Small intestine (tissue), 7 donors: ENCODE measurements around the gene RBM23. TPM values are rescaled to one million over a fixed set of nuclear protein-coding genes. Genes with fewer than 3 reads are reported as not detected.

Experiments
- DNase-seq, 2 donors: peaks; one replicate each; pipeline versions ENCODE4 v3.0.0 to v3.0.0-alpha.2; 2013
- FAIRE-seq: peaks from 2 replicates; lab custom pipeline; 2012; peaks lifted over from hg19 to GRCh38; lab: Jason Lieb, UNC
- H3K27ac ChIP-seq, 3 donors: one replicate each; pipeline ENCODE4 v1.5.1; 2013; ENCODE audit warnings: low read length in 2 of 3, mild to moderate bottlenecking in 2 of 3, control low read depth in 1 of 3, inconsistent platforms in 1 of 3, low read depth in 1 of 3, moderate library complexity in 1 of 3
- H3K27me3 ChIP-seq, 3 donors: one replicate each; pipeline ENCODE4 v1.6.1; 2013; ENCODE audit warnings: low read length in 3 of 3, inconsistent platforms in 1 of 3; ENCODE audit not compliant: control insufficient read depth in 3 of 3, insufficient read depth in 3 of 3
- H3K36me3 ChIP-seq, 3 donors: one replicate each; pipeline ENCODE4 v1.6.1; 2013; ENCODE audit warnings: low read length in 3 of 3, inconsistent platforms in 1 of 3, low read depth in 1 of 3, mild to moderate bottlenecking in 1 of 3, moderate library complexity in 1 of 3; ENCODE audit not compliant: control insufficient read depth in 3 of 3, insufficient read depth in 2 of 3
- H3K4me1 ChIP-seq, 3 donors: one replicate each; pipeline ENCODE4 v1.6.1; 2013; ENCODE audit warnings: low read length in 2 of 3, inconsistent platforms in 1 of 3, low read depth in 1 of 3, mild to moderate bottlenecking in 1 of 3, moderate library complexity in 1 of 3; ENCODE audit not compliant: control insufficient read depth in 3 of 3, insufficient read depth in 2 of 3
- H3K4me3 ChIP-seq, 3 donors: one replicate each; pipeline ENCODE4 v1.5.1; 2013; ENCODE audit warnings: low read length in 3 of 3, control low read depth in 1 of 3, inconsistent platforms in 1 of 3, low read depth in 1 of 3, mild to moderate bottlenecking in 1 of 3, moderate library complexity in 1 of 3
- H3K9me3 ChIP-seq, 2 donors: one replicate each; pipeline ENCODE4 v1.6.1; 2013; ENCODE audit warnings: low read depth in 1 of 2, low read length in 1 of 2; ENCODE audit not compliant: control insufficient read depth in 2 of 2, insufficient read depth in 1 of 2
- WGBS, 3 donors: extraction: QIAGEN DNeasy Blood & Tissue Kit; methylation state at CpG; one replicate each; pipeline ENCODE4 v1.1.7; 2013; 5-methylcytosine and 5-hydroxymethylcytosine counted together
- polyA plus RNA-seq, 4 donors: library from polyadenylated mRNA; stranded (reverse) in 3 of 4; unstranded in 1 of 4; fragments of 200-250 nt in 3 of 4; fragments of 120-200 nt in 1 of 4; gene quantifications; one replicate each; pipeline versions ENCODE4 v1.2.1 to v1.2.3, GENCODE V29; 2013
- donor health status: healthy with polysubstance abuse.
- donor health status: control.
- donor health status: control.
- donor health status: Bipolar disorder and iron deficiency.
- donor health status: healthy.

Gene RBM23
- polyA plus RNA-seq, 4 donors = 35.8 to 77.8 (median 39.1) TPM

- peaks cover 12 to 35% (median 15%) of the 10 kb centered on the region in 3 donors for H3K36me3 ChIP-seq
- DNase-seq (no peak), FAIRE-seq (no peak)
- H3K4me3 ChIP-seq = no peak overlapping the region
- H3K27ac ChIP-seq = peak overlapping the region in 1 of 3 donors; percentile 14
- 69 to 80% (median 77%) methylated on average over 8 of the region's 8 CpGs for WGBS, 3 donors
- H3K4me1 ChIP-seq = peaks cover 0 to 7% (median 3%) of the 10 kb centered on the region in 3 donors
- H3K27me3 ChIP-seq = no peaks in the 10 kb centered on the region
- H3K9me3 ChIP-seq = no peaks in the 10 kb centered on the region
These were observed 20.5 kb downstream of the RBM23 start for GRCh38 chr14:22898302-22899090.

- Histone ChIP-seq H3K4me3 (no peak overlapping the region), H3K9me3 (no peaks in the 10 kb centered on the region), H3K27me3 (no peaks in the 10 kb centered on the region), H3K36me3 (peaks cover 8 to 25% (median 12%) of the 10 kb centered on the region in 3 donors), H3K27ac (peak overlapping the region in 1 of 3 donors; percentile 7), H3K4me1 (peaks cover 0 to 7% (median 3%) of the 10 kb centered on the region in 3 donors)
- 93 to 95% (median 93%) methylated on average over 1 of the region's 1 CpG for WGBS, 3 donors
- FAIRE-seq (no peak), DNase-seq (peak in 1 of 2 donors; percentile 30)
These were observed 21.6 kb downstream of the RBM23 start for GRCh38 chr14:22897357-22897756.

- Histone ChIP-seq H3K36me3 (peaks cover 6 to 20% (median 8%) of the 10 kb centered on the region in 3 donors), H3K27me3 (no peaks in the 10 kb centered on the region), H3K4me3 (no peak overlapping the region), H3K27ac (peak overlapping the region in 1 of 3 donors; percentile 13), H3K9me3 (no peaks in the 10 kb centered on the region), H3K4me1 (peaks cover 0 to 7% (median 3%) of the 10 kb centered on the region in 3 donors)
- FAIRE-seq = no peak
- 79 to 80% (median 80%) methylated on average over 3 of the region's 3 CpGs for WGBS, 3 donors
- no peak for DNase-seq
These were observed 22.2 kb downstream of the RBM23 start for GRCh38 chr14:22896760-22897159.

GRCh38 chr14:22896356-22896755 lies 22.6 kb downstream of the RBM23 start:
- DNase-seq = no peak
- Histone ChIP-seq H3K9me3 (no peaks in the 10 kb centered on the region), H3K4me3 (no peak overlapping the region), H3K27ac (no peak overlapping the region), H3K36me3 (peaks cover 2 to 16% (median 5%) of the 10 kb centered on the region in 3 donors), H3K27me3 (no peaks in the 10 kb centered on the region), H3K4me1 (peaks cover 0 to 7% (median 3%) of the 10 kb centered on the region in 3 donors)
- WGBS, 3 donors = 61 to 74% (median 67%) methylated on average over 5 of the region's 5 CpGs
- no peak for FAIRE-seq

GRCh38 chr14:22895402-22895801 lies 23.5 kb downstream of the RBM23 start:
- H3K4me1 ChIP-seq = peaks cover 0 to 7% (median 3%) of the 10 kb centered on the region in 3 donors
- H3K36me3 ChIP-seq = peaks cover 0 to 9% (median 0%) of the 10 kb centered on the region in 3 donors
- 93 to 100% (median 94%) methylated on average over 1 of the region's 1 CpG for WGBS, 3 donors
- FAIRE-seq (no peak), DNase-seq (no peak)
- no peaks in the 10 kb centered on the region for H3K9me3 ChIP-seq
- H3K27ac ChIP-seq = no peak overlapping the region
- no peak overlapping the region for H3K4me3 ChIP-seq
- no peaks in the 10 kb centered on the region for H3K27me3 ChIP-seq

- no peak for FAIRE-seq
- no peak overlapping the region for H3K4me3 ChIP-seq
- peaks cover 0 to 7% (median 0%) of the 10 kb centered on the region in 3 donors for H3K4me1 ChIP-seq
- WGBS, 3 donors = 94 to 96% (median 95%) methylated on average over 4 of the region's 4 CpGs
- H3K9me3 ChIP-seq = no peaks in the 10 kb centered on the region
- H3K27ac ChIP-seq = no peak overlapping the region
- DNase-seq = no peak
- H3K27me3 ChIP-seq = no peaks in the 10 kb centered on the region
- H3K36me3 ChIP-seq = peaks cover 0 to 2% (median 0%) of the 10 kb centered on the region in 3 donors
These were observed 25.2 kb downstream of the RBM23 start for GRCh38 chr14:22893706-22894105.

- 92 to 96% (median 92%) methylated on average over 7 of the region's 7 CpGs for WGBS, 3 donors
- no peak for FAIRE-seq
- no peak overlapping the region for H3K4me3 ChIP-seq
These were observed 26.5 kb downstream of the RBM23 start for GRCh38 chr14:22892488-22892887.

GRCh38 chr14:22890416-22890815 lies 28.5 kb downstream of the RBM23 start:
- Histone ChIP-seq H3K4me1 (peaks cover 2 to 15% (median 6%) of the 10 kb centered on the region in 3 donors), H3K4me3 (no peak overlapping the region), H3K9me3 (no peaks in the 10 kb centered on the region), H3K27me3 (no peaks in the 10 kb centered on the region), H3K36me3 (no peaks in the 10 kb centered on the region), H3K27ac (no peak overlapping the region)
- FAIRE-seq (no peak), DNase-seq (no peak)
- 93 to 96% (median 95%) methylated on average over 1 of the region's 1 CpG for WGBS, 3 donors

More at GRCh38 chr14:22892488-22892887, 26.5 kb downstream of the RBM23 start:
- Histone ChIP-seq H3K4me1 (peaks cover 0 to 9% (median 0%) of the 10 kb centered on the region in 3 donors), H3K27me3 (no peaks in the 10 kb centered on the region), H3K27ac (no peak overlapping the region), H3K36me3 (peaks cover 0 to 2% (median 0%) of the 10 kb centered on the region in 3 donors), H3K9me3 (no peaks in the 10 kb centered on the region)
- no peak for DNase-seq
